PC-9 (cell line): ENCODE results near the gene VWA8.

Experiments
- CTCF ChIP-seq: fragments of 200-600 bp; sonication (generic); conservative IDR thresholded peaks from 2 replicates; pipeline ENCODE4 v1.6.1; 2017; ENCODE audit warnings: mixed run types, antibody characterized with exemption, mild to moderate bottlenecking, moderate library complexity
- EZH2 ChIP-seq: fragments of 200-600 bp; sonication (generic); IDR thresholded peaks from 2 replicates; pipeline ENCODE4 v1.8.0; 2017; ENCODE audit warnings: antibody characterized with exemption, low read depth

GRCh38 chr13:41859565-41859964, 101.3 kb downstream of the VWA8 start:
- TF ChIP-seq CTCF, result no peak
- no peak for TF ChIP-seq EZH2
